Stimulated activated CD4-positive, alpha-beta T cell treated with anti-CD3 and anti-CD28 coated beads, TNF-alpha, amount 100 ng/mL, for 24 hours (primary cell): Measurements from ENCODE around the gene ZNF664.

ENCODE experiments used
- DNase-seq, 3 experiments: peaks; one replicate each; pipeline ENCODE4 v3.0.0-alpha.2; 2020; ENCODE audit warnings: low read depth in 3 of 3

ZNF664 gene

DNA sequence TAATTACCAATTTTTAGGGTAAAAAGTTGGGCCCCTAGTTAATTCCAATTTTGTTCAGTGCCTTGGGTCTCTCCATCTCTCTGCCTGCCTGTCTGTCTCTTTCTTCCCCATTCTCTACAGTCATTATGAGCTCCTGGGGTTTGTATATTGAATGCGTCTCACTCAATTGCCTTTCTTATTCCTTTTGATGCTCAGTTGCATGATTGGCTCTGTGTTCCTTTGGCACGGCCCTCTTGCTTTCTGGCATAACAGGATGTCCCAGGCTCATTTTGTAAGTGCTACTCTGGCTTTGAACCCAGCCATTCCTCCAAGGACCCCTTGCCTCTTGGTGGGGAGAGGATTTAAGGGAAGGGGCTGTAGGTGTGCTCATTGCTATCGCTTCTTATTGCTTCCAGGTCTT, 35.6 kb downstream of the ZNF664 start:
- no peak for DNase-seq

DNA sequence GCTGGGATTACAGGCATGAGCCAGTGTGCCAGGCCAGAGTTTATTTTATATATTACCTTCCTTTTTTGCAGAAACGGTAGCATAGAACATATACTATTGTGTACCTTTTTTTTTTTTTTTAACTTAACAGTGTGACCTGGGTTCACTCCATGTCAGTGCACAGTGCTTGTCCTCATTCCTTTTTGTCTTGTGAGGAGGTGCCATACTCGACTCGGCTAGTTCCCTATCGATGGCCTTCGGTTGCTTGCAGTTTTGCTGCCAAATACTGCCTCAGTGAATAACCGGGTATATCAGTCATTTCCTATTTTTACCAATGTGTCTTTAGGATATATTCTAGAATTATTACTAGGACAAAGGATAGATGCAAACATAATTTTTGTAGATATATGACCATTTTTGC, 36.8 kb downstream of the ZNF664 start:
- no peak for DNase-seq

- no peak for DNase-seq
These were observed 37.7 kb downstream of the ZNF664 start for GRCh38 chr12:124010687-124011086.

DNA sequence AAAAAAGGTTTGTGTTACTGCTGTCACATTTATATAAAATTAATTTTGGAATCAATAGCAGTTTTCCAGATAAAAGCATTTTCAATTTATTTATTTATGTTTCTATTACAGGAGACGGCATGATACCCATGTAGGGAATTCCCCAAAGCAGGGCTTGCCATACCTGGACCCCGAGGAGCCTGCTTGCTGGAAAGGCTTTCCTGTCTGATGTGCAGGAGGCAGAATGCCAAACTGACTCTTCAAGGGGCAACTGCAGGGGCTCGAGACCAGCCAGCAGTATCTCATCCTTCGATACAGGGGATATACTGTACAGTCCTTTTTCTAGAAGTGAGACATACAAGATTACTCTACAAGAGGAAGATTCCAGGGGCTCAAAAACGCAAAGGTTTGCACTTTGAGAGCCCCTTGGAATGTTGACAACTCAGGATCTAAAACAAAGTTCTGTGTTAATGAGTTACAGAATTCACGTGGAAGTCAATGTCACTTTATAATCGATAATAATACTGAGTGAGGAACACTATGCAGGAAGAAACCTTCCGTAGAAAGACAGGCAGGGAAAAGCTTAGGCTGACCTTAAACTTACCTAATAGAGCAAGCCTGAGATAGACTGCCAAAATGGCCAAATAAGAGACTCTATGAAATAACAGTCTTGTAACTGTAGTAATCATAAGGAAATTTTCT, 38.6 kb downstream of the ZNF664 start:
- no peak for DNase-seq

DNA sequence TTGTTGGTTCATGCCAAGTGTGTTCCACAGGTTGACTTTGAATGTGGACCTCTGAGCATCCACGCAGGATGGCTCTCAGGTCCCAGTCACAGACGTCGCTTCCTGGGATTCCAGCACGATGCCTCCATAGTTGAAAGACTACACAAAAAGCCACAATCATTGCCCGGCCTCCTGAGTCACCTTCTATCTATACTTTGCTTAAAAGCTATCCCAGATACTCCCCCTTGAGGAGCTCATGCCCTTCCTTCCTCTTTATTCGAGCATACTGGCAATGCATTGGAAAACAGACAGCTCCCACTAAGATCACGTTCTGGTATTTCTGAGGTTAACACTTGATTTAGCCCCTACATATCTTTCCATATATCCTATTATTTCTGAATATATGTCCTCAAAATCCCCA, 40.1 kb downstream of the ZNF664 start:
- DNase-seq: no peak

DNA sequence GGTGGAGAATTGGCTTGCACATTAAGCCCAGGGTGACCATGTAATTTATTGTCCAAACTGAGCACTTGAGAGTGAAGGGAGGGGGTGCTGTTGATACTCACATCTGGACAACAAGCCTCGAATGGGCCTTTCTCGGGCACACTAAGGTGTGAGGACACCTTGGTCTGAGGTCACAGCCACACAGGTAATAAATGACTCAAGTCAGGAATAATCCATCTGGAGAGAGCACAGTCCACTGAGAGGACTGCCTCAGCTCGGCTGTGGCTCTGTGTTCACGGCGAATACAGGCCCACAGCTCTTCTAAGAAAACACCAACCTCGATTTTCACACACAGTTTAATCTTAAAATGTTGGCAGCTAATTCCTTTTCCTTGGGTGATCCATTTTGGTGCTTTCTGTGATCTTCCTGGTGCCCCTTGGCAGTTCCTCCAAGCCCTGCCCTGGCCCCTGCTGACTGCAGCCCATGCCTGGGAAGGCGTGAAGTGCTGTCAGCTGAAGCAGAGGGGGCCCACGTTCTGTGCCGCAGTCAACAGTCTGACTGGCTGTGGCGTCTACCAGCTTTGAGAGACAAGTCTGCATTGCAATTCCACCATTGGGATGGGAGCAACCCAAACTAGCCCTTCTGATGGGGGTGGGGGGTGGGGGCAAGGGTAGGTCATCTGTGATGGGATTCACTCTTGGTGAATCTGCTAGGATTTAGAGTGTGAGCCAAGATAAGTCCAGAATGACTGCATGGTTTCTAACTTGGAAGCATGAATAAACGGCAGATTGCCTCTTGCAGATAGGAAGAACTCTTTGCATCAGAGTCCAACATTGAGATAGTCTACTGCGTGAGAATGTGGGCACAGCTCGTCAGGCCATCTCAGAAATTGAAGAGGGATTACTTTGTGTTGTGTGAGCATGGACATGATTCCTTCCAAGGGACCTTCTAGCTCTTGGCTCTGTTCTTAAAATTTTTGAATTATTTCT, 42.8 kb downstream of the ZNF664 start:
- DNase-seq: no peak

DNA sequence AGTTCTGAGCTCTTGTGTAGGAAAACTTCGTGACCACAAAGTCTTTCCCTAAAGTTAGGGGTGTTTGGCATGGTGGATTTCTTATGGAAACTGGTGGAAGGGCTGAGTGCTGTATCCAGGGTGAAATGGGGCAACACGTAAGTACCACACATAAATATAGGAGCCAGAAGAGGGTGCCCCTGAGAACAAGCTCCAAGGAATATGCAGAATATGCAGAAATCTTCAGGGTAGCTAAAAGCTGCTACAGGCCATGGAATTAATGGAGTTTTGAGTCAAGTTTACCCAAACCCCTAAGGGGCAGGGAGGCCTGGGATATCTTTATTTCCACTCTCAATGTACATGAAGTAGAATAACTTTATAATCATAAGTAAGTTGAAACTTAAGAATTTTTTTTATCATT, 44.0 kb downstream of the ZNF664 start:
- no peak for DNase-seq

GRCh38 chr12:124018539-124018938, 45.5 kb downstream of the ZNF664 start:
- DNase-seq: no peak

DNA sequence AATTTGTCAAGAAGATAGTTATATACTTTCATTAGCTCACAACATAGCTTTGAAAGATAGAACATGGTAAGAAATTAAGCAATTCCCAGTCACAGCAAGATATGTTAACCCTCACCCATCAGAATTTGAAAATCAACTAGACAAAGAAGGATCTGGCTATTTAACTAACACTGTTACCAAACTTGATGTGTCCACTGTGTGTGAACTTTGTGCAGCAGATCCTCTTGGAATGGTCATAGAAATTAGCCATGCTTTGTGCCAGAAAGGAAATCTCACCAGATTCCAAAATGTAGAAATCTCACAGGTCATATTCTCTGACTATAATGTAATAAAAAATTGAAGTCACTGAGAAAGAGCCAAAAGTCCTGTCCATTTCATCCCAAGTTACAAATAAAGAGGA, 46.1 kb downstream of the ZNF664 start:
- DNase-seq: no peak

GRCh38 chr12:124020514-124020949, 47.5 kb downstream of the ZNF664 start:
- DNase-seq: no peak

GRCh38 chr12:124021007-124021406, 48.0 kb downstream of the ZNF664 start:
- no peak for DNase-seq

DNA sequence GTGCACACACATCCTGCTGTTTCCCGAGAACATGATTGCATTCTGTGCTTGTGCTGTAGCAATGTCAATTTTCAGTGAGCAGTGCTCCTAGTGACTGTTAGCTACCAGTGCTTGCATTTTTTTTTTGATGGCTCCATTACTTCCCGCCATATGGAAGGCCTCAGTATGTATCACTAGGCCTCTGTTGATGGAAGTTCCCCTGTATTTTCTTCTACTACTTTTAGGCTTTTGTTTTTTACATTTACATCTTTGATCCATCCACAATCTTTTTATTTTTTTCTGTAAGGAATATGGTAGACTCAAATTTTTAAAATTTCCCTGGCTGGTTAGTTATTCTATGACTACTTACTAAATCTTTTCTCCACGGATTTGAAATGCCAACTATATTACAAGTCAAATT, 49.1 kb downstream of the ZNF664 start:
- no peak for DNase-seq

- DNase-seq: no peak
These were observed 51.3 kb downstream of the ZNF664 start for GRCh38 chr12:124024263-124024678.

DNA sequence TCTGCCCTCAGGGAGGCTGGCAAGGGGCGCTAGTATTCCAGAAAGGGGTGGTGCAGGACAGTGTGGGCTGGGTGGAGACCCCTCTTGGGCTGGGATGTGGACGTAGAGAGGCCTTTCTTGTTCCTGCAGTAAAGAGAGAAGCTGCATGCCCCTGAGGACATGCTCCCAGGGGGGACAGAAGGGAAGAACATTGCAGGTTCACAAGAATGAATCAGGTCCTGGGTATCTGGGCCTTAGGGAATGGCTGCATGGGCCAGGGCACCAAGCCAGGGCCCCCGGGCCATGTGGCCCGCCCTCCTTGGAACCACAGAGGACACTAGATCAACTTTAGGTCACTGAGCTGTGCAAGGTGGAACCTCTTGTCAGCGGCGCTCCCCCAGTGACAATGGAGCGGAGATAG, 51.8 kb downstream of the ZNF664 start:
- DNase-seq: no peak

DNA sequence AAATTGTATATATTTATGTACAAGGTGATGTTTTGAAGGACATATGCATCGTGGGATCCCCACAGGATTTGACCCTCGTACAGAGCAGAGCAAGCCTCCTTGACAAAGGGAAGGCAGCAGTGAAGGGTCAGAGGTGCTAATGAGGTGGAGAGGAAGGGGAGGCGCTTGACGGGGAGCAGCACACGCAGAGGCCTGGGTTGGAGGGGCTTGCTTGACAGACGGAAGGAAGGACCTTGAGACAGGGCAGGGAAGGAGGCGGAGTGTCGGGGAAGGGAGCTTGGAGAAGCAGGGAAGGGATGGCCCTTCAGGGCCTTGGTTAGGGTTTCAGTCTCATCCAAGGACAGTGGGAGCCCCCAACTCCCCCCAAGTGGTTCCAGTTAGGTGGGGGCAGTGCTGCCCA, 52.6 kb downstream of the ZNF664 start:
- DNase-seq: no peak

- no peak for DNase-seq
These were observed 54.0 kb downstream of the ZNF664 start for GRCh38 chr12:124026755-124027745.

GRCh38 chr12:124027753-124028554, 54.9 kb downstream of the ZNF664 start:
- no peak for DNase-seq

DNA sequence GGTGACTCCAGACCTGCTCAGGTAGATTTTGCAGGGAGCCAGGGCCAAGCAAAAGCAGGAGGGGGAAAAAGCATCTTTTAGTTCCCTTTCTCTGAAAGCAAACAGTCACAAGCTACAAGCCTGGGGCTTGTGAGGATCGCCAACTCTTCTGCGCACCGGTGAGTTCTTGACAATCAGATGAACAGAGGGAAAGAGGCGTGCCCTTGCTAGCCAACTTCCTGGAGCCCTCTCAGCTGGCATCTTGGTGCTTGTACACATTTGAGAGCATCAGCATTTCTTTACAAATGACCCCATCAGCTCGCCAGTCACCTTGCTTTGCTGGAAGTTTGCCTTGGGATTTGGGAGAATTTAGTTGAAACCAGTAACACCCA, 55.5 kb downstream of the ZNF664 start:
- no peak for DNase-seq

DNA sequence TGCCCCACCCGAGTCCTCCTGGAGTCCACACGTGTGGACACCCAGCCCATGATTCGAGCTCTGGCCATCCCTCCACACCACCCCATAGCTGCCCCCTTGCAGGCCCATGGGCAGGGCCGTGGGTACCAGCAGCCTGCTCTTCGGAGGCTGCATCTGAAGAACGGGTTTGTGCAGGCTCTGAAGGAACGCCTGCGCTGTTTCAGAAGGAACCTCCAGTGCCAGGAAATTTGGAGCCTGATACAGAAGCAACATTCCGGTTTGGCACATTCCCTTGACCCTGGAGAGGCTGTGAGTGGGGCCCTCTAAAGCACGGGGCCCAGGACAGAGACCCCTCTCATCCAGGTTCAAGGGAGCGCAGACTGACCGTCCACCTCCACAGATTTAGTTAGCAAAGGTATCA, 57.0 kb downstream of the ZNF664 start:
- DNase-seq: no peak

DNA sequence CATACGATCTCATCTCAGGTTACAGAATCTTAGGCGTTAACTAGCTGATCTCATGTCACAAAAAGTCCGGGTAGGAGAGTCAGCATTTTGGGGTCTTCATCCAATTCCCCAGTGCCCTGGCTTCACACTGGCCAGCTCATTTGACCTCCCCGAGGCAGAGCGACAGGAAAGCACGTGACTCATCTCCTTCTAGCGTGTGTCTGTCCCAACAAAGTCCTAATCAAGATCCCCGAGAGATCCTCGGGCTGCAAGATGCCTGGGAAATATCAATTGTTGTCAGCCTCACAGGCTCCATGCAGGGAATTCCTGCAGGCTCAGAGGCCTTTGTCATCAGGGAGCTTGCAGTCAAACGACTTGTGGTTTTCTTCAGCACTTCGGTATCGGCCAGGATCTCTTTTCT, 57.5 kb downstream of the ZNF664 start:
- DNase-seq: no peak

- no peak for DNase-seq
These were observed 58.0 kb downstream of the ZNF664 start for GRCh38 chr12:124031058-124031457.
